GM04503 (cell line): Measurements from ENCODE around the gene CEL.
A peak's percentile ranks its signal among the peaks of the same experiment; 100 is the strongest.
"Not testable (repeated sequence)": the region's sequence is repeated elsewhere in the genome, so short reads cannot be mapped to it uniquely, and the experiment has no call there.

ENCODE experiments used
- DNase-seq: peaks from one replicate; pipeline ENCODE4 v3.0.0-alpha.2; 2012; ENCODE audit warnings: low read depth

CEL gene

DNA sequence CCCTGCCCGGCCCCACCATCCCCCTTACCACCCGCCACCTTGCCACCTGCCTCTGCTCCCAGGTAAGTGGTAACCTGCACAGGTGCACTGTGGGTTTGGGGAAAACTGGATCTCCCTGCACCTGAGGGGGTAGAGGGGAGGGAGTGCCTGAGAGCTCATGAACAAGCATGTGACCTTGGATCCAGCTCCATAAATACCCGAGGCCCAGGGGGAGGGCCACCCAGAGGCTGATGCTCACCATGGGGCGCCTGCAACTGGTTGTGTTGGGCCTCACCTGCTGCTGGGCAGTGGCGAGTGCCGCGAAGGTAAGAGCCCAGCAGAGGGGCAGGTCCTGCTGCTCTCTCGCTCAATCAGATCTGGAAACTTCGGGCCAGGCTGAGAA, at the start of gene CEL:
CEL (plus strand) TSS at position 218 of the 382 bp plus-strand sequence; CDS start at position 240, 22 bp downstream.
- not testable (repeated sequence) for DNase-seq

DNA sequence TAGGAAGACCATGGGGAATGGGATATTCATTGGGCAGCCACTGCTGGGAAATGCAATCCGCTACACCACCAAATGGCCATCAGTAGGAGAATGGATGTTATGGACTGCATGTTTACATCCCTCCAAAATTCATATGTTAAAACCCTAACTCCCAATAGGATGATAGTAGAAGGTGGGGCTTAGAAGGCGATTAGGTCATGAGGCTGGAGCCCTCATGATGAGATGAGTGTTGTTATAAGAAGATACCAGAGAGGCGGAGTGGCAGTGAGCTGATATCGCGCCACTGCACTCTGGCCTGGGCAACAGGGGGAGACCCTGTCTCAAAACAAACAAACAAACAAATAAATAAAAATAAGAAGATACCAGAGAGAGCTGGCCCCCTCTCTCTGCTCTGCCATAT, 47.1 kb upstream of the CEL start:
- no peak for DNase-seq

DNA sequence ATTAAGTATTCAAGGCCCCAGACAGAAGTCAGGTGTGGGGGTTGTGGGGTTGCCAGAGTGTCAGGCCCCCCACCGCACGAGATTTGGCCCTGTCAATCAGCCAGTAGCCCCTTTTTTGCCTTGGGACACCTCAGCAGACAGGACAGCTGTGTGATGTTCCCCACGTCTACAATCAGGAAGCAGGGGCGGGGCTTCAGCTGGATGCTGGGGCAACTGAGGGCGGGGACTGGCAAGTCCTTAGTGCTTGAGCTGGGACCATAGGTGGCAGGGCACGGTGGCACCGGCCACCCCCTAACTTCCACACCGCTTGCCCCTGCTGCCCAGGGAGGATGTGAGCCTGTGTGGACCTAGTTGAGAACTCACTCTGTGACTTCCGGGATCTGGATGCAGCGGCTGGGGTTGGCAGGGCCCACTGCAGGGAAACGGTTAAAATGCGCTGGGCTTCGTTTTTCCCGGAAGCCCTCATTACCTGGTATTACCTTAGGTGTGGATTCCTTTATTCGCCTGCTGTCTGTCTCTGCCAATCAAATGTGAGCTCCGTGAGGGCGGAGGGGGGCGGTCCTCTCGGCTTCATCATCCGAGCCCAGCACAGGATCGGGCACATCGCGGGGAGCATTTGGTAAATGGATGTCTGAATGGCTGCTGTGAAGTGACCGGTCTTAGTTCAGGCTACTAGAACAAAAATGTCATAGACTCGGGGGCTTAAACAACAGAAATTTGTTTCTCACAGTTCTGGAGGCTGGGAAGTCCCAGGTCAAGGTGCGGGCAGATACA, 38.5 kb upstream of the CEL start:
- DNase-seq, result no peak

DNA sequence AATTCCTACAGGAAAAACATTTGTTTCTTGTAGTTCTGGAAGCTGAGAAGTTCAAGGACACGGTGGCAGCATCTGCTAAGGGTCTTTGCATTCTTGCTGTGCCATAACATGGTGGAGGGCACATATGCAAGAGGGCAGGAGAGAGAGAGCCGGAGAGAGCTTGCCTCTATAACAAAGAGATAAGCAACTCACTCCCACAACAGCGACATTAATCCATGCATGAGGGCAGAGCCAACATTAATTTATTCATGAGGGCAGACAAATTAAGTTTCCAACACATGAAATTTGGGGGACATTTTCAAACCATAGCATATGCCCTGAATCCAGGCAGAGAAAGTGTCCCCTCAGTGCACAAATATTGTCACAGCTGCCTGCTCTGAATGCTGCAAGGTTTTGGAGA, 35.4 kb upstream of the CEL start:
- DNase-seq, result no peak

DNA sequence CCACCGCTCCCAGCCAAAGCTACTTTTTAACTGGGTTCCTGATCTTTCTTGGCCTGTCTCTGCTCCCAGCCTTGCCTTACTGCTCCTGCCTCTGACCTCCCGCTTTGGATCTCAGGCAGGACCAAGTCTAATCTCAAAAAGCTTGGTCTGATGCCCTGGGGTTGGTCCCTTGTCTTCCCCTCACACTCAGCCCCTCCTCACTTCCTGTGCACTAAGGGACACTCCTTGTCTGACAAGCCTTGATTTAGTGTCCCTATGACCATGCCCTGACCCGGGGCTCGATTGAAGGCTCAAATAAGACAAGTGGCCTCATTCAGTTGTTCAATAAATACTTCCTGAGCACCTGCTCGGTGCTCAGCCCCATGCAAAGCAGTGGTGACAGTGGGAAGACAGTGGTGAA, 34.6 kb upstream of the CEL start:
- DNase-seq, result no peak

DNA sequence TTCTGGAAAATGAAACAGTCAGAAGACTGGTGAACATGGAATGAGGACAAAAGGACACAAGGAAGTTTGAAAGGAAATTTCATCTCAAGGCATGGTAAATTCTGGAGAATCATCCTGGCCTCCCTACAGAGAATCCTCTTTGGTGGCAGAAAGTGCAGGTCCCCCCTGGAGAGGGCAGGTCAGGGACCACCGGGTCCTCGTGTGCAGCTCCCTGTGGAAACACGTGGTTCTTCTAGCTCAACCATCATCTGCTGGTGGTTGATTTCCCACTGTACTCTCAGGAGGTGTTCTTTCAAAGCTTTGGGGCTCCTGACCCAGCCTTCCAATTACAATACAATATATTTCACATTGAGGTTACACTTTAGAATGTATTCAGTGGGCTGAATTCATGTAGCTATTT, 33.6 kb upstream of the CEL start:
- DNase-seq, result no peak

DNA sequence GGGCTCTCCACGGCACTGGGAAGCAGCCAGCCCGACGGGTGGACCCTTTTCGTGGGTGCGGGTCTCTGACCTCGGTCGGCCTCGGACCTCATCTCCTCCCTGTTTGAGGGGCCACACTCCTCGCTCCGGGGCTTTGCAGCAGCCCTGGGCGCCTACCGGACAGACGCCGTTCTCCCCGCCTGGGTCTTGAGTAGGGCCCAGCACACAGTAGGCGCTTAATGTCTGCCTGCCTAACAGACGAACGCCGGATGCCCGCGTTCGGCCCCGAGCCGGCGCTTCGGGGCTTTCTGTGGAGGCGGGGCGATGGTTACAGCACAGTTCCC, 31.8 kb upstream of the CEL start:
- no peak for DNase-seq

DNA sequence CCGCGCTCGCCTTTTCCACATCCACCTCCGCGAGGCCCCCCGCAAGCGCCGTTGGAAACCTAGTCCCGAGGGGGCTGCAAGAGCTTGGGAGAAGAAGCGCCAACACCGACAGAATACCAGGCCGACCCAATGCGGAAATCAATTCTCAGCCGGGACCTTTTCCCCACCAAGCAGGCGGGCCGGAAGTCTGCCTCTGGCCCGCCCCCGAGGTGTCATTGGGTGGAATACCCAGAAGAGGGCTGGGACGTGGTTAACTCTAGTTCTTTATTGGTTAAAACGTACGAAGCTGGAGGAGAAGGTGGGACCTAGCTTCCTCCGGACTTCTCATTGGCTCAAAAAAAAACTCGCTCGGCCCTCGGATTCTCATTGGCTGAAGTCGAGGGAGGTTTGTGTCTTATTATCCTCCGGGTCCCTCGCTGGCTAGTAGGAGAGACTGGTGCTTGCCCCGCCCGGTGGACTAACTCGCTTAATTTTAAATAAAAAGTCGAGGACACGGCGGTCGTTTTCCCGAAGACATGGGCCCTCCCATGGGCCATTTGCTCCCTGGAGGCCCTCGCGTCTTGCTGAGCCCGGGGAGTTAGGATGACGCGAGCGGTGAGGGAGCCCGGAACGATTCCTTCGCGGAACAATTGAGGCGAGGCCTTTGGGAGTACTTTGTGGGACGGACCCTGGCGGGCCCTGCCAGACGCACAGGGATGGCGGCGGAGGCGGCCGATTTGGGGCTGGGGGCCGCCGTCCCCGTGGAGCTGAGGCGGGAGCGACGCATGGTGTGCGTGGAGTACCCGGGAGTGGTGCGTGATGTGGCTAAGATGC, 31.3 kb upstream of the CEL start, which contains the start of gene GTF3C5:
GTF3C5 (plus strand) TSS at position 681 of the 813 bp plus-strand sequence; CDS start at position 696, 15 bp downstream.
- DNase-seq, result peak; percentile 97

DNA sequence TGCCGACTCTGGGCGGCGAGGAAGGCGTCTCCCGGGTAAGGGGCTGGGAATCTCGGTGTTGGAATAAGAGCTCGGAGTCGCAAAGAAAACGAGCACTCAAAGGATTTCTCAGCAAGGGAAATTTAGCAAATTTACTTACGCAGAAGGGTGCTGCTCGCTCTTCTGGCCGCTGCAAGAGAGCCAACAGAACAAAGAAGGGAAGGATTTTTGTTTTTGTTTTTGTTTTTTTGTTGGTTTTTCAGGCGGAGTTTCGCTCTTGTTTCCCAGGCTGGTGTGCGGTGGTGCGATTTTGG, 30.7 kb upstream of the CEL start:
- DNase-seq, result no peak

DNA sequence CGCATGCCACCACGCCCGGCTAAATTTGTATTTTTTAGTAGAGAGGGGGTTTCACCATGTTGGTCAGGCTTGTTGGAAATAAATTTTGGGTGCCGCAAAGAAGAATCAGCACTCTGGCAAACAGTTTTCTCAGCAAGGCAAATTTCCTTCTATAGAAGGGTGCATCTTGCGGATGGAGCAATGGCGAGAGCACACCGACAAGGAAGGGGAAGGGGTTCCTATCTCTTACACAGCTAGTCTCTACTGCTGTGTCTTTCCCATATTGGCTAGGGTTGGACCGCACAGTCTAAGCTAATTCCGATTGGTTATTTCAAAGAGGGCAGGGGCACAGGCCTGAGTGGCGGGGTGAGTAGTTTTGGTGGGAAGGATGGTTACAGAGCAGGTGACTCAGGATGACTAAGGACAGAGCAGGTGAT, 30.3 kb upstream of the CEL start:
- no peak for DNase-seq

DNA sequence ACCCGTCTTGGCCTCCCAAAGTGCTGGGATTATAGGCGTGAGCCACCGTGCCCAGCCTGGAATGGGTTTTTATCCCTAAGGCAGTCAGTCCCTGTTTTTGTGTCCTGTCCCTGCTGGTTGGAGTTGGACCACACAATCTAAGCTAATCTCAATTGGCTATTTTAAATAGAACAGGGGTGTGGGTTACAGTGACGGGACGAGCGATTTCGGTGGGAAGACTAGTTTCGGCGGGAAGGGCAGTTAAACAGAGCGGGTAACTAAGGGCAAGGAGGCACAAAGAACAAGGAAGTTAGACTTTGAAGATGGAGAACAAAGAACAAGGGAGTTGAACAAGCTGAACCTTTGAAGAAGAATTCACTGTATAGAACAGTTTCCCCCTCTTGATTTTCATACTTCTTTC, 29.6 kb upstream of the CEL start:
- no peak for DNase-seq

DNA sequence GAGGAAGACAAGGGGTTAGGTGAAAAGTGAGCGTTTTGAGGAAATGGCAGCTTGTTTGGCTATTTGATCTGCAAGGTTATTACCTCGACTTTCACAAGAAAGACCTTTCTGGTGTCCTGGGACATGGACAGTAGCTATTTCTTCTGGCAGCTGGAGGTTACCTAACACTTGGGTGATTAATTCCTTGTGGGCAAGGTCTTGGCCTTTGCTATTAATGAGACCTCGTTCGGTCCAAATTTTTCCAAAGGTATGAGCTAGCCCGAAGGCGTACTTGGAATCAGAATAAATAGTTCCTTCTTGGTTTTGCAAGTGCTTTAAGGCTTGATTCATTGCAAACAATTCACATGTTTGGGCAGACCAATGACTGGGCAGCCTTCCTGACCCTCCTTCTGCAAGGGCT, 26.1 kb upstream of the CEL start:
- no peak for DNase-seq

DNA sequence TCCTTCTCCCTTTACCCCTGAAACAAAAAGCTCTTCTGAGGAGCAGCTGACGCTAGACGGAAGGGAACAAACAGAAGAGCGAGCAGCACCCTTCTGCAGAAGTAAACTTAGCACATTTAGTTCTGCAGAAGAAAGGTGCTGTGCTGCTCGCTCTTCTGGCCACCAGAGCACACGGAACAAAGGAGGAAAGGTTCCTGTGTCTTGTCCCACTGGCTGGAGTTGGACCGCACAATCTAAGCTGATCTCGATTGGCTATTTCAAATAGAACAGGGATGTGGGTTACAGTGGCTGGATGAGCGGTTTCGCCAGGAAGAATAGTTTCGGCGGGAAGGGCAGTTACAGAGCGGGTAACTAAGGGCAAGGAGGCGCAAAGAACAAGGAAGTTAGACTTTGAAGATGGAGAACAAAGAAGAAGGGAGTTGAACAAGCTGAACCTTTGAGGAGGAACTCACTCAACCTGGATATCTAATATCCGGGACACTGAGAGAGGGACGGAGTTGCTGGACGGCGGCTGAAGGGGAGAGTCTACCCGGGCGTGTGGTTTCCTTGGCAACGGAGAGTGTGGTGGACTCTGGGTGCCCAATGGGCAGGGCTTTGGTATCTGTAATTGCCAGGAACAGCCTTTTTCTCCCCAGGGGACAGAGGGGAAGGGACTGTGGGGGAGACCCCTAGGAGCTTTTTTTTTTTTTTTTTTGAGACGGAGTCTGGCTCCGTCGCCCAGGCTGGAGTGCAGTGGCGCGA, 23.8 kb upstream of the CEL start:
- no peak for DNase-seq

DNA sequence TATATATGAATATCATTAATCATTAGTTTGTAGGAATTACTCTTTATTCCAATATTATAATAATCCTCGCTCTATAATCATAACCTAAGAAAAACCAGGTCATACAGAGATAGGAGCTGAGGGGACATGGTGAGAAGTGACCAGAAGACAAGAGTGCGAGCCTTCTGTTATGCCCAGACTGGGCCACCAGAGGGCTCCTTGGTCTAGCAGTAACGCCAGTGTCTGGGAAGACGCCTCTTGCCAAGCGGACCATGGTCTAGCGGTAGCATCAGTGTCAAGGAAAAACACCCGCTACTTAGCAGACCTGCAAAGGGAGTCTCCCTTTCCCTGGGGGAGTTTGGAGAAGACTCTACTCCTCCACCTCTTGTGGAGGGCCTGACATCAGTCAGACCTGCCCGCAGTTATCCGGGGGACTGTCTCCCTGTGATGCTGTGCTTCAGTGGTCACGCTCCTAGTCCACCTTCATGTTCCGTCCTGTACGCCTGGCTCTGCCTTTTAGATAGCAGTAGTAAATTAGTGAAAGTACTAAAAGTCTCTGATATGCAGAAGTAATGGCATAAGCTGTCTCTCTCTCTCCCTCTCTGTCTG, 20.8 kb upstream of the CEL start:
- not testable (repeated sequence) for DNase-seq

DNA sequence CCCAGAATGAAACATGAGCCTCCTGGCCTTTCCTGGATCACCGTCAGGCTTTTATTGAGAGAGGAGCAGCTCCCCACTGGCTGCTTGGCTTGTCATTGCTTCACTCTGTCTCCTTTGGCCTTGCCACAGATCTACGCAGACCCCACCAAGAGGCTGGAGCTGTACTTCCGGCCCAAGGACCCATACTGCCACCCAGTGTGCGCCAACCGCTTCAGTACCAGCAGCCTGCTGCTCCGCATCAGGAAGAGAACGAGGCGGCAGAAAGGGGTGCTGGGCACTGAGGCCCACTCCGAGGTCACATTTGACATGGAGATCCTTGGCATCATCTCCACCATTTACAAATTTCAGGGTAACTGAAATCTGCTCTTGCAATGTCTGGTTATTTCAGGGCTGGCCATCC, 19.8 kb upstream of the CEL start:
- no peak for DNase-seq

DNA sequence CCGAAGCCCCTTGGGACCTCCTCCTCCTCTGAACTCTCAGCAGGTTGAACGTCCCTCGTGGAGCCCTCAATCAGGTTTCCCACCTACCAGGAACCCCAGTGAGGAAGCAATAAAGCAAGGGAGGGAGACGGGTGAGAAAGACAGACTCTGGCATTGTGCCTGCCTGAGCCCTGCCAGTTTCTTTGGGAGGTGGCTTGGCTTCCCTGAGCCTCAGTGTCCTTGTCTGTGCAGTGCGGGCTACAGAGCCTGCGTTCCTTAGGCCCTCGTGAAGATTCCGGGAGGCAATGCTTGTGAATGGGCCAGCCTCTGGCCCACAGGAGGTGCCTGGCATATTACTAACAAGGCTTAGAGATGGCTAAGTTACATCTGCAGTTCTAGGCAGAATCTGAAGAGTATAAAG, 19.1 kb upstream of the CEL start:
- no peak for DNase-seq

DNA sequence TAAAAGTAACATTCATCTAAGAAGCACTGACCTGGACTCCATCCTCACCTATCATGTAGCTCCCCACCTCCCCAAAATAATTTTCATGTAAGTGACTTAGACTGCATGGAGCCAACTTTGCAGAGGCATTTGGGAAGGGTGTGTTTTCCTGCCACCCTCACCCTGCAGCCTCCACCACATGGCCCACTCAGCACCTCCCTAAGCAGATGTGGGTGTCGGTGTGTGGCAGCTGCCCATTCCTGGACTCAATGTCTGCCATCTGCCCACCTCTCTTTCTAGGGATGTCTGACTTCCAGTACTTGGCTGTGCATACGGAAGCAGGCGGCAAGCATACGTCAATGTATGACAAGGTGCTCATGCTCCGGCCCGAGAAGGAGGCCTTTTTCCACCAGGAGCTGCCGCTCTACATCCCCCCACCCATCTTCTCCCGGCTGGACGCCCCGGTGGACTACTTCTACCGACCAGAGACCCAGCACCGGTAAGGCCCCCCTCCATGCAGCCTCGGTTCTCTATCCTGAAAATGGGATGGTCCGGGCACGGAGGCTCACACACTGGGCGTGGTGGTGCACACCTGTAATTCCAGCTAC, 18.2 kb upstream of the CEL start:
- no peak for DNase-seq

DNA sequence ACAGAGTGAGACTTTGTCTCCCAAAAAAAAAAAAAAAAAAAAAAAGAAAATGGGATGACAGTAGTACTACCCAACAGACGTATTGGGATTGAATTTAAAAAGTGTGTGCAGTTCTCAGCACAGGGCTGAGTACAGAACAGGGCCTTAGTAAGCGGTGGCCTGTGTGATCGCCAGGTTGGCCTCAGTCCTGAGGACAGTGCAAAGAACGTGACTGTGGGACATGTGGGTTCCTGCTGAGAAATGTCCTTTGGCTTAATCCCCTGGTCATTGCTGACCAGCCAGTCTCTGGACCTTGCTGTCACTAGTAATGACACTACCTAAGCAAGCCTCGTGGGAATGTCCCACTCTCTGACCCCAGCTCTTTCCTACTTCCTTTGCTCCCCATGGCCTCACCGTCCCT, 17.7 kb upstream of the CEL start:
- DNase-seq, result no peak

DNA sequence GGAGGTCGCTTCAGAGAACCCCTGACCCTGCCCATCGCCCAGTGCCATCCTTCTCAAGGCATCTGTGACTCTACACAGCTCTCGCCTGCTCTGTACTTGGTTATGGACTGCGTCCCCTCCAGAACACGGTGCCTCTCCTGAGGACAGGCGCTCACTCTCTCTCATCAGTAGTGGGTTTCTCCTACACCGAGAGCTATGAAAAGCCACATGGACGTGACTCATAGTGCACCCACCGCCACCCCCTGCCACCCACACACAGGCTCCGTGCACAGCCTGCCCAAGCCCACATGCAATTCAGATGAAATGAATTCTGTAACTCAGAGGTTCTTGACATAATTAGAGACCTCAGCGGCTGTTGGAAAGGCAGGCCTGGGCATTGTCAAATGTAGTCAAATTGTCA, 17.1 kb upstream of the CEL start:
- no peak for DNase-seq

DNA sequence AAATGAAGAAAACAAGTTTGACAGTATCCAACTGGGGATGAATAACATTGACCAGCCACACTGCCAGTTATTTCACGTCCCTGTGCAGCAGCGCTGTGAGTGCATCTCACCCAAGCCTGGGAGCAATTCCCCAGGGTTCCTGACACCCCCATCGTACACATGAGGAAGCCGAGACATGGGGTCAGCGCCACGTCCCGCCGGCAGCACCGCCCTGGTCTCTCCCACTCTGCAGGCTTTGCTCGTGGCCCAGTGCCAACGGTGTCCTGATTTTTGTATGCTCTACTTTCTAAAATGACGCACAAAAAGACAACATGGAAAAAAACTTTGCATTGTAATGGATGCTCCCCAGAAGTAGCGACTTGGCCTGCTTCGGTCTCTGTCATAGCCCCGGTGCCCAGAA, 16.6 kb upstream of the CEL start:
- no peak for DNase-seq

DNA sequence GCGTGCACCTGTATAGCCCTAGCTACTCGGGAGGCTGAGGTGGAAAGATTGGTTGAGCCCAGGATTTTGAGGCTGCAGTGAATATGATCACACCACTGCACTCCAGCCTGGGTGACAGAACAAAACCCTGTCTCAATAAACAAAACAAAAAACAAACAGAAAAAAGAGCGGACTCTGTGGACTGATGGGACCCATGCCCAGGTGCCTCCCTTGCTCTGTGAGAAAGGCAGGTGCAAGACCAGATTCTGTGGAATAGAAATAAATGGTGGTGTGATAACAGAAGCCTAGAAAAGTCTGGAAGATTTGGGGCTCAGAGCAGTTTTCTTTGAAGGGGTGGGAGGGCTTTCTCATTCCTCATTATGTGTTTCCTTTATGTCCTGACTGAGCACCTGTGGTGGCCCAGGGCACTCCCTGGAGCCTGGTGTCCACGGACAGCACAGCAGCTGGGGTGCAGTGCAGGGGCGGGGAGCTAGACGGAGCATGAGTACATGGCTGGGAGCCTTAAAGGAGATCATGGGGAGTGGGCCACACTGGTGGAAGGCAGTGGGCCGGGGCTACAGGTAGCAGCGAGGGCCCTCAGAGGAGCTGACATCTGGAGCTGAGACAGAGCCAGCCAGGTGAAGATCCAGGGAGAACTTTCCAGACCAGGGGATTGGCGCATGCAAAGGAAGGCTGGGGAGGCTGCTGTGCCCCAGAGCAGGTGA, 15.4 kb upstream of the CEL start:
- DNase-seq, result no peak

DNA sequence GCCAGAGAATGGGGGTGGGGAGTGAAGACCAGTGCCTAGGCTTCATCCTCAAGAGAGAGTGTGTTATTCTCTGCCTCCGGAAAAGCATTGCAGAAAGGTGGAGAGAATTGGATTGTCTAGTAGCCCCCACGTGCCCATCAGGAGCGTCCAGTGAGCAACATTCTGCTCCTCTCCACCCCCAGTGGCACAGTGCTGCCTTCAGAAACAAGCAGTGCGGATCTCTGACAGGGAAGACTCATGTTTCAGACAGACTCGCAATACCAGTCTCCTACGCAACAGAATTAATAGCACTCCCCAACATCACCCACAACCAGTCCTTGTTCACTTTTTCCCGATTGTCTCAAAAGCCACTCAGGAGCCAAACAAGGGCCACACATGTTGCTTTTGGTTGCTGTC, 14.9 kb upstream of the CEL start:
- no peak for DNase-seq
